ENCODE data around the gene ABCC6. TPM values are rescaled to one million over a fixed set of nuclear protein-coding genes. Genes with fewer than 3 reads are reported as not detected.

Gene ABCC6
- total RNA-seq, 1 experiment from 2014 or later = 2.9 TPM

GRCh38 chr16:16169615-16170014 is 53.7 kb downstream of the ABCC6 start:
- in situ Hi-C loops (cut with HindIII; ENCODE audit: low pct_unique_long_range_greater_than_20kb, low sequenced_read_pairs) = no loop called here
- H3K4me3 ChIP-seq (ENCODE audit: low read depth in 2 of 2, low read length in 2 of 2) = no peak overlapping the region
- ChIA-PET POLR2A (no interaction called here), CTCF (no interaction called here)
- intact Hi-C loops (cut with micrococcal nuclease; ENCODE audit: unreplicated experiment) = no loop called here
- no TSS peak for BruUV-seq (replicated peaks)
- no peaks in the 10 kb centered on the region for H3K36me3 ChIP-seq (ENCODE audit: control insufficient read depth, insufficient read depth, low read length)
- no peak for TF ChIP-seq TCF7L2 (IDR thresholded peaks at IDR 0.05; ENCODE audit: low read depth, low read length)
- DNase-seq (ENCODE audit: low read depth, low spot score) (no peak), ATAC-seq (no peak)
- H3K27me3 ChIP-seq (ENCODE audit: control insufficient read depth, insufficient read depth, low read length) = no peaks in the 10 kb centered on the region
- H3K27ac ChIP-seq (ENCODE audit: low read length) = no peak overlapping the region
- H3K9me3 ChIP-seq (ENCODE audit: control insufficient read depth, insufficient read depth, low read depth, low read length) = no peaks in the 10 kb centered on the region
- H3K4me1 ChIP-seq (ENCODE audit: control insufficient read depth, insufficient read depth, low read length) = no peaks in the 10 kb centered on the region

- Histone ChIP-seq H3K36me3 (ENCODE audit: control insufficient read depth, insufficient read depth, low read length) (no peaks in the 10 kb centered on the region), H3K4me1 (ENCODE audit: control insufficient read depth, insufficient read depth, low read length) (no peaks in the 10 kb centered on the region), H3K27me3 (ENCODE audit: control insufficient read depth, insufficient read depth, low read length) (no peaks in the 10 kb centered on the region), H3K27ac (ENCODE audit: low read length) (no peak overlapping the region), H3K4me3 (ENCODE audit: low read depth in 2 of 2, low read length in 2 of 2) (no peak overlapping the region), H3K9me3 (ENCODE audit: control insufficient read depth, insufficient read depth, low read depth, low read length) (no peaks in the 10 kb centered on the region)
- CTCF ChIA-PET = no interaction called here
- ATAC-seq (no peak), DNase-seq (ENCODE audit: low read depth, low spot score) (no peak)
- POLR2A ChIA-PET = no interaction called here
- intact Hi-C loops (cut with micrococcal nuclease; ENCODE audit: unreplicated experiment) (no loop called here), in situ Hi-C loops (cut with HindIII; ENCODE audit: low pct_unique_long_range_greater_than_20kb, low sequenced_read_pairs) (no loop called here)
- no peak for TF ChIP-seq POLR2AphosphoS5 (IDR thresholded peaks at IDR 0.05; ENCODE audit: low read depth, low read length)
- TF ChIP-seq SIN3A (IDR thresholded peaks at IDR 0.05; ENCODE audit: borderline replicate concordance, insufficient read depth, low read depth, low read length) = no peak
- no peak for TF ChIP-seq CTCF (IDR thresholded peaks at IDR 0.05)
- TF ChIP-seq REST (IDR thresholded peaks at IDR 0.05; ENCODE audit: insufficient read depth in 1 of 2, low read depth in 2 of 2, low read length in 1 of 2) = no peak
- TF ChIP-seq TCF7L2 (IDR thresholded peaks at IDR 0.05; ENCODE audit: low read depth, low read length) = no peak
- no TSS peak for BruUV-seq (replicated peaks)
Measured at GRCh38 chr16:16168431-16168830, 54.9 kb downstream of the ABCC6 start.

- in situ Hi-C loops (cut with HindIII; ENCODE audit: low pct_unique_long_range_greater_than_20kb, low sequenced_read_pairs) = no loop called here
- no peaks in the 10 kb centered on the region for H3K36me3 ChIP-seq (ENCODE audit: control insufficient read depth, insufficient read depth, low read length)
- H3K4me3 ChIP-seq (ENCODE audit: low read depth in 2 of 2, low read length in 2 of 2) = no peak overlapping the region
- ATAC-seq (no peak), DNase-seq (ENCODE audit: low read depth, low spot score) (no peak)
- no peaks in the 10 kb centered on the region for H3K4me1 ChIP-seq (ENCODE audit: control insufficient read depth, insufficient read depth, low read length)
- TF ChIP-seq POLR2AphosphoS5 (IDR thresholded peaks at IDR 0.05; ENCODE audit: low read depth, low read length) = no peak
- TF ChIP-seq REST (IDR thresholded peaks at IDR 0.05; ENCODE audit: insufficient read depth in 1 of 2, low read depth in 2 of 2, low read length in 1 of 2) = no peak
- intact Hi-C loops (cut with micrococcal nuclease; ENCODE audit: unreplicated experiment) = no loop called here
- CTCF ChIA-PET = no interaction called here
- H3K27ac ChIP-seq (ENCODE audit: low read length) = no peak overlapping the region
- no peaks in the 10 kb centered on the region for H3K27me3 ChIP-seq (ENCODE audit: control insufficient read depth, insufficient read depth, low read length)
- H3K9me3 ChIP-seq (ENCODE audit: control insufficient read depth, insufficient read depth, low read depth, low read length) = no peaks in the 10 kb centered on the region
- no TSS peak for BruUV-seq (replicated peaks)
- POLR2A ChIA-PET = no interaction called here
Measured at GRCh38 chr16:16167927-16168326, 55.4 kb downstream of the ABCC6 start.
